Keratinocyte (primary cell): ENCODE results near the gene GNAI1.

Experiments
- CTCF ChIP-seq, 3 experiments: IDR thresholded peaks in 1 of 3; conservative IDR thresholded peaks in 1 of 3; optimal IDR thresholded peaks in 1 of 3; 2 replicates in 2 of 3; 3 replicates in 1 of 3; pipeline versions ENCODE3 to v1.5.1; 2011; ENCODE audit warnings: low read length in 3 of 3, mild to moderate bottlenecking in 3 of 3, moderate library complexity in 2 of 3, control low read depth in 1 of 3, inconsistent platforms in 1 of 3; ENCODE audit not compliant: insufficient read depth in 2 of 3; ENCODE audit errors: extremely low read depth in 1 of 3
- EZH2 ChIP-seq: IDR thresholded peaks from one replicate; pipeline ENCODE4 v1.6.1; 2012; ENCODE audit warnings: inconsistent platforms, mild to moderate bottlenecking, low read length, moderate library complexity

- no peak for TF ChIP-seq CTCF (optimal IDR thresholded peaks at IDR 0.05 in 1 of 3, IDR thresholded peaks at IDR 0.05 in 1 of 3, conservative IDR thresholded peaks at IDR 0.05 in 1 of 3; ENCODE audit: extremely low read depth in 1 of 3, insufficient read depth in 2 of 3, low read length in 3 of 3)
- no peak for TF ChIP-seq EZH2
Measured at GRCh38 chr7:80230327-80230726, 95.7 kb downstream of the GNAI1 start.
